IPS-15b (cell line): Measurements from ENCODE around the gene BMP2K.

Experiments used
- H3K27me3 ChIP-seq: one replicate; pipeline ENCODE4 v1.6.1; 2013; ENCODE audit warnings: low read length; ENCODE audit not compliant: control insufficient read depth, insufficient read depth
- H3K36me3 ChIP-seq: one replicate; pipeline ENCODE4 v1.6.1; 2013; ENCODE audit warnings: low read length; ENCODE audit not compliant: control insufficient read depth, insufficient read depth
- H3K4me1 ChIP-seq: one replicate; pipeline ENCODE4 v1.6.1; 2013; ENCODE audit warnings: mild to moderate bottlenecking, low read length; ENCODE audit not compliant: control insufficient read depth, insufficient read depth
- H3K4me3 ChIP-seq: one replicate; pipeline ENCODE4 v1.5.1; 2013; ENCODE audit warnings: low read depth, low read length
- H3K9ac ChIP-seq: one replicate; pipeline ENCODE4 v1.6.1; 2013; ENCODE audit warnings: low read depth, mild to moderate bottlenecking, low read length
- H3K9me3 ChIP-seq: one replicate; pipeline ENCODE4 v1.6.1; 2013; ENCODE audit warnings: mild to moderate bottlenecking, low read length; ENCODE audit not compliant: control insufficient read depth, insufficient read depth

The BMP2K gene

GRCh38 chr4:78749972-78750727 is 26.0 kb upstream of the BMP2K start:
- no peaks in the 10 kb centered on the region for H3K4me1 ChIP-seq
- no peak overlapping the region for H3K9ac ChIP-seq
- no peaks in the 10 kb centered on the region for H3K9me3 ChIP-seq
- no peak overlapping the region for H3K4me3 ChIP-seq
- no peaks in the 10 kb centered on the region for H3K27me3 ChIP-seq
- H3K36me3 ChIP-seq: no peaks in the 10 kb centered on the region

- Histone ChIP-seq H3K36me3 (no peaks in the 10 kb centered on the region), H3K4me1 (no peaks in the 10 kb centered on the region), H3K9me3 (no peaks in the 10 kb centered on the region), H3K27me3 (no peaks in the 10 kb centered on the region), H3K4me3 (no peak overlapping the region), H3K9ac (no peak overlapping the region)
Observed at GRCh38 chr4:78753091-78753490, 23.1 kb upstream of the BMP2K start.

DNA sequence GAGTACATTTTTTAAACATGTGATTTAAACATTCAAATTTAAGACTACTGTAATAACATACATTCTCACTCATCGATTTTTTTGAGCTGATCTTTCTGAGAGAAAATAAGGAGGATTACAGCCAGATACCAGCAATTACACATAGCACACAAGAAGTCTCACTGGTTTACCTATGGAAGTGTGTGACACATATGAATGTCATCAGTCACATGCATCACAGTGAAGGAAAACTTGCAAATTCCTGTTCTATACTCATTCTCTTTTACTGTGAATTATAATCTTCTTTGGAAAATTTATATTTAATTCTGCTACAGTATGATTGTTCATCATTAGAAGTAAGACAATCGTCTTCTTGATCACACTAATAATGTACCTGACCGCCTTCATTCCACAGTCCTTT is 21.3 kb upstream of the BMP2K start:
- Histone ChIP-seq H3K36me3 (no peaks in the 10 kb centered on the region), H3K9me3 (no peaks in the 10 kb centered on the region), H3K4me3 (no peak overlapping the region), H3K9ac (no peak overlapping the region), H3K4me1 (no peaks in the 10 kb centered on the region), H3K27me3 (no peaks in the 10 kb centered on the region)

DNA sequence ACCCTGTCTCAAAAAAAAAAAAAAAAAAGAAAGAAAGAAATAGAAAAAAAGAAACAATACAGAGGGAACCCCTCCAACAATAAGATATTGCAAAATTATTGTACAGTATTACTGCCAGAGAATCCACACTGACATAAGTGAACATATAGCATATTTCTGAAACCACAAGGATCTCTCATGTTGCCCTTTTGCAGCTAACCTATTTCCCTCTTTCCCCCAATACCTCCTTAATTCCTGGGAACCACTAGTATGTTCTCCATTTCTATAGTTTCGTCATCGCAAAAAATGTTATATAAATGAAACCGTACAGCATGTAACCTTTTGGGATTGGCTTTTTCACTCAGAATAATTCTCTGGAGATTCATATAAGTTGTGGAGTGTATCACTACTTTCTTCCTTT is 20.0 kb upstream of the BMP2K start:
- H3K36me3 ChIP-seq: no peaks in the 10 kb centered on the region
- no peak overlapping the region for H3K4me3 ChIP-seq
- no peaks in the 10 kb centered on the region for H3K9me3 ChIP-seq
- no peaks in the 10 kb centered on the region for H3K4me1 ChIP-seq
- H3K27me3 ChIP-seq: no peaks in the 10 kb centered on the region
- no peak overlapping the region for H3K9ac ChIP-seq

DNA sequence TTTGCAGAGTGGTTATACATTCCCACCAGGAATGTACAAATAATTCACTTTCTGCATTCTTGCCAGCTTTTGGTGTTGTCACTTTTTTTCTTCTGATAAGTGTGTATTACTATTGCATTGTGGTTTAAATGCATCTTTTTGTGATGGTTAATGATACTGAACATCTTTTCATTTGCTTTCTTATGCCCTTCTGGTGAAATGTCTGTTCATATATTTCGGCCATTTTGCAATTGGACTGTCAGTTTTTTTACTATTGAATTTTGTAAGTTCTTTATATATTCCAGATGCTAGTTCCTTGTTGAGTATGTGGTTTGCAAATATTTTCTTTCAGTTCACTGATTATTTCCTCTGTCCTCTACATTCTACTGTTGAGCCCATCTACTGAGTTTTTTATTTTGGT is 19.4 kb upstream of the BMP2K start:
- Histone ChIP-seq H3K9ac (no peak overlapping the region), H3K4me3 (no peak overlapping the region), H3K4me1 (no peaks in the 10 kb centered on the region), H3K9me3 (no peaks in the 10 kb centered on the region), H3K36me3 (no peaks in the 10 kb centered on the region), H3K27me3 (no peaks in the 10 kb centered on the region)

DNA sequence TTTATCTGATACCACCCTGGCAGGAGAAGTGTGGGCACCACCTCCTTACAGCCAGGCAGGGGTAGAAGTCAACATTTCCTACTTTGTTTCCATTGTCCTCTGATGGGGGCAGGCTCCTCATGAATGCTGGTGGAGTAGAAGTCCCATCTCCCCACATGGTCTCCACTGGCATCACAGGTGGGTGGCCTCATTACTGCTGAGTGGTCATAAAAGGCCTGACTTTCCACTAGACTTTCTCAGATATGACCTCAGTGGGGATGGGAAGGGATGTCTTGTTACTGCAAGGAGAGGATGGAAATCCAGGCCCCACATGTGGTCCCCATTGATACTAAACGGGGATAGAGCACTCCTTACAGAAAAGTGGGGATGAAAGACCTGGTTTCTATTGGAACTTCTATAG is 18.6 kb upstream of the BMP2K start:
- Histone ChIP-seq H3K4me3 (no peak overlapping the region), H3K9me3 (no peaks in the 10 kb centered on the region), H3K36me3 (no peaks in the 10 kb centered on the region), H3K9ac (no peak overlapping the region), H3K27me3 (no peaks in the 10 kb centered on the region), H3K4me1 (no peaks in the 10 kb centered on the region)

- Histone ChIP-seq H3K36me3 (no peaks in the 10 kb centered on the region), H3K9me3 (no peaks in the 10 kb centered on the region), H3K4me3 (no peak overlapping the region), H3K4me1 (no peaks in the 10 kb centered on the region), H3K27me3 (no peaks in the 10 kb centered on the region), H3K9ac (no peak overlapping the region)
Observed at GRCh38 chr4:78758085-78758484, 18.1 kb upstream of the BMP2K start.

DNA sequence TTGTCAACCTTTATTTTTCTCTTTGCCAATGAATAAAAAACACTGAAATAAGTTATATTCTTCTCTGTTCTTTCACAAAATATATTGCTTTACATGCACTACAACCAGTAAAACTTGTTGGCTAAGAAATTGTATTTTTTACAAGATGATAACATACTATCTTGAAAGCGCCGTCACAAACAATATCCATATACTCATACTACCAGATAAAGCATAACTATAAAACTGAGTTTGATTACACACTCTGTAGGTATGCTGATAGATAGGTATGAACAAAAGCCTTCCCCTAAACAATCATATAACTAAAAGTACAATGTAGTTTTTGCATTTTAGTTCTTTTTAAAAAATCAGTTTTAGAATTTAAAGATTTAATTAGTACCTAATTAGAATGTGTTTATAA is 13.6 kb upstream of the BMP2K start:
- no peak overlapping the region for H3K4me3 ChIP-seq
- H3K36me3 ChIP-seq: no peaks in the 10 kb centered on the region
- H3K9me3 ChIP-seq: no peaks in the 10 kb centered on the region
- no peaks in the 10 kb centered on the region for H3K27me3 ChIP-seq
- H3K4me1 ChIP-seq: peaks cover 5% of the 10 kb centered on the region
- H3K9ac ChIP-seq: no peak overlapping the region

DNA sequence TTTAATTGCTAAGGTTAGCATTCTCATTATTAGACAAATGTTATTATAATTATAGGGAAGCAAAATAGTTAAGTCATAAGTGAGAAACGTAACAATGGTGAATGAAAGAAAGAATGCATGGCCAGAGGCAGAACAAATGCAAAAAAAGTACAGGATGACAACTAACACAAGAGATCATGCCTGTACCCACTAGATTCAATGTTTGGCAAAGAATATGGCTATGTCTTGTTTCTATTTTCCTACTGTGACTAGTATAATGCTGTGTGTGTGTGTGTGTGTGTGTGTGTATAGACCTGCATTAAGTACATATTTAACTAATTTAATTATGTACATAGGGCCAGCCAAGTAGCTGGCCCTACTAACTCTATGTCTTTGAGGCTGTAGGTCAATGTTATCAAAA is 12.9 kb upstream of the BMP2K start:
- Histone ChIP-seq H3K9me3 (no peaks in the 10 kb centered on the region), H3K4me1 (peaks cover 5% of the 10 kb centered on the region), H3K9ac (no peak overlapping the region), H3K27me3 (no peaks in the 10 kb centered on the region), H3K4me3 (no peak overlapping the region), H3K36me3 (no peaks in the 10 kb centered on the region)

DNA sequence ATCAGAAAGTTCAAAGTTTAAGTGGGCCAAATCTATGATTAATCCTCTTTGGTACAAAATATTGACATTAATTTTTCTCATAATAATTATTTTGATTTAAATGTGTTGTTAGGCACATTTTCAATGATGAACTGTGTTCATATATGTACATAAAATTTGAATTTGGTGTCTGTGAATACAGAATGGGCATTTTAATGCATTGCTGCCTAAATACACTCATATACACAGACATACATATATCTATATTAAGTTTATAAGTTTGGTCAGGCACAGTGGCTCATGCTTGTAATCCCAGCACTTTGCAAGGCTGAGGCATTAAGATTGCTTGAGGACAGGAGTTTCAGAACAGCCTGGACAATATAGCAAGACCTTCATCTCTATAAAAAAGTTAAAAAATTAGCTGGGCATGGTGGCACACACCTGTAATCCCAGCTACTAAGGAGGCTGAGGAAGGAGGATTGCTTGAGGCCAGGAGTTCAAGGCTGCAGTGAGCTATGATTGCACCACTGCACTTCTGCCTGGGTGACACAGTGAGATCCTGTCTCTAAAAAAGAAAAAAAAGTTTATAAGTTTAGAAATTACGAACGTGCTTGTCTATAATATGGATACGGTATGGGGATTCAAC is 12.3 kb upstream of the BMP2K start:
- no peaks in the 10 kb centered on the region for H3K27me3 ChIP-seq
- H3K9me3 ChIP-seq: no peaks in the 10 kb centered on the region
- no peaks in the 10 kb centered on the region for H3K36me3 ChIP-seq
- no peak overlapping the region for H3K9ac ChIP-seq
- H3K4me1 ChIP-seq: peaks cover 5% of the 10 kb centered on the region
- H3K4me3 ChIP-seq: no peak overlapping the region

GRCh38 chr4:78764498-78764961 is 11.6 kb upstream of the BMP2K start:
- H3K36me3 ChIP-seq: no peaks in the 10 kb centered on the region

GRCh38 chr4:78765432-78766006 is 10.6 kb upstream of the BMP2K start:
- H3K4me1 ChIP-seq: peaks cover 5% of the 10 kb centered on the region
- no peak overlapping the region for H3K9ac ChIP-seq
- no peaks in the 10 kb centered on the region for H3K36me3 ChIP-seq

More at GRCh38 chr4:78764498-78764961, 11.6 kb upstream of the BMP2K start:
- no peak overlapping the region for H3K9ac ChIP-seq
- H3K9me3 ChIP-seq: no peaks in the 10 kb centered on the region
- H3K27me3 ChIP-seq: no peaks in the 10 kb centered on the region
- H3K4me3 ChIP-seq: no peak overlapping the region
- peaks cover 5% of the 10 kb centered on the region for H3K4me1 ChIP-seq

More at GRCh38 chr4:78765432-78766006, 10.6 kb upstream of the BMP2K start:
- Histone ChIP-seq H3K4me3 (no peak overlapping the region), H3K27me3 (no peaks in the 10 kb centered on the region), H3K9me3 (no peaks in the 10 kb centered on the region)
